H1 (cell line): Measurements from ENCODE around the gene TUBGCP3. TPM values are rescaled to one million over a fixed set of nuclear protein-coding genes. Genes with fewer than 3 reads are reported as not detected.

Source experiments
- CTCF ChIA-PET: fragments of 300-600 bp; sonication (Branson Sonifier 250); formaldehyde crosslinking; loops from one replicate; lab custom pipeline; 2021; ENCODE audit not compliant: partially characterized antibody; lab: Charles Lee
- POLR2A ChIA-PET: fragments of 300-600 bp; sonication (Branson Sonifier 250); formaldehyde crosslinking; loops from one replicate; lab custom pipeline; 2021; ENCODE audit warnings: inconsistent platforms; ENCODE audit not compliant: partially characterized antibody; lab: Charles Lee
- DNase-seq, 2 experiments: peaks; one replicate each; pipeline versions ENCODE4 v3.0.0 to v3.0.0-alpha.2; 2010 to 2022; ENCODE audit warnings: low spot score in 2 of 2, low read depth in 1 of 2, mixed read lengths in 1 of 2
- FAIRE-seq: peaks from 2 replicates; lab custom pipeline; 2011; peaks lifted over from hg19 to GRCh38; lab: Jason Lieb, UNC
- H2AFZ ChIP-seq: 2 replicates; pipeline ENCODE4 v1.8.1; 2012; ENCODE audit warnings: low read length, inconsistent platforms
- H2AK5ac ChIP-seq: 2 replicates; pipeline ENCODE4 v1.6.1; 2013; ENCODE audit warnings: low read depth, low read length
- H2BK120ac ChIP-seq: replicated peaks from 2 replicates; pipeline ENCODE3; 2013; ENCODE audit warnings: low read depth, low read length, inconsistent platforms
- H2BK12ac ChIP-seq: 2 replicates; pipeline ENCODE4 v1.6.1; 2013; ENCODE audit warnings: low read depth, low read length
- H2BK15ac ChIP-seq: 2 replicates; pipeline ENCODE4 v1.6.1; 2013; ENCODE audit warnings: low read length
- H2BK20ac ChIP-seq: 2 replicates; pipeline ENCODE4 v1.6.1; 2013; ENCODE audit warnings: low read length
- H2BK5ac ChIP-seq: 2 replicates; pipeline ENCODE4 v1.6.1; 2013; ENCODE audit warnings: low read depth, low read length
- H3K14ac ChIP-seq: 2 replicates; pipeline ENCODE4 v1.6.1; 2013; ENCODE audit warnings: inconsistent platforms; ENCODE audit not compliant: insufficient read length
- H3K18ac ChIP-seq: 2 replicates; pipeline ENCODE4 v1.6.1; 2013; ENCODE audit warnings: low read length; ENCODE audit errors: extremely low read depth
- H3K23ac ChIP-seq: 2 replicates; pipeline ENCODE4 v1.6.1; 2013; ENCODE audit warnings: inconsistent platforms; ENCODE audit not compliant: insufficient read length
- H3K23me2 ChIP-seq: 2 replicates; pipeline ENCODE4 v1.6.1; 2013; ENCODE audit warnings: low read depth, low read length
- H3K27ac ChIP-seq: 2 replicates; pipeline ENCODE4 v1.6.1; 2011; ENCODE audit warnings: low read depth, low read length, inconsistent platforms
- H3K27me3 ChIP-seq, 4 experiments: replicated peaks in 1 of 4; 1 replicate in 1 of 4; 2 replicates in 3 of 4; pipeline versions ENCODE4 v1.6.1 to v1.8.1; 2011 to 2013; ENCODE audit warnings: low read length in 3 of 4, mild to moderate bottlenecking in 3 of 4, inconsistent platforms in 2 of 4, mixed read lengths in 2 of 4, moderate library complexity in 1 of 4; ENCODE audit not compliant: control insufficient read depth in 3 of 4, insufficient read depth in 3 of 4; ENCODE audit errors: extremely low read depth in 1 of 4
- H3K36me3 ChIP-seq, 4 experiments: 2 replicates each; pipeline versions ENCODE4 v1.6.1 to v1.8.1; 2011 to 2013; ENCODE audit warnings: mild to moderate bottlenecking in 4 of 4, low read length in 3 of 4, moderate library complexity in 2 of 4, control low read depth in 1 of 4, inconsistent platforms in 1 of 4; ENCODE audit not compliant: insufficient read depth in 4 of 4, control insufficient read depth in 2 of 4
- H3K4ac ChIP-seq: replicated peaks from 2 replicates; pipeline ENCODE3; 2013; ENCODE audit warnings: low read length, low read depth, mixed read lengths, inconsistent platforms; ENCODE audit not compliant: insufficient read length
- H3K4me1 ChIP-seq, 4 experiments: replicated peaks in 1 of 4; 1 replicate in 1 of 4; 2 replicates in 3 of 4; pipeline versions ENCODE4 v1.6.1 to v1.8.1; 2011 to 2013; ENCODE audit warnings: low read length in 3 of 4, inconsistent platforms in 2 of 4, mixed read lengths in 1 of 4; ENCODE audit not compliant: insufficient read depth in 4 of 4, control insufficient read depth in 3 of 4
- H3K4me2 ChIP-seq, 2 experiments: 2 replicates each; pipeline versions ENCODE4 v1.6.1 to v1.8.1; 2011 to 2013; ENCODE audit warnings: low read depth in 2 of 2, low read length in 2 of 2, control low read depth in 1 of 2, inconsistent platforms in 1 of 2, mild to moderate bottlenecking in 1 of 2; ENCODE audit not compliant: insufficient read depth in 1 of 2
- H3K4me3 ChIP-seq, 4 experiments: fragments of 200-600, 300-600 bp in 1 of 4; sonication (generic), shearing (Covaris generic), sonication (Bioruptor Twin) in 1 of 4; 2 replicates each; pipeline versions ENCODE4 v1.5.1 to v1.8.1; 2011 to 2016; ENCODE audit warnings: low read length in 4 of 4, low read depth in 3 of 4, control low read depth in 2 of 4, inconsistent platforms in 2 of 4, mild to moderate bottlenecking in 2 of 4, mixed read lengths in 1 of 4, moderate library complexity in 1 of 4; ENCODE audit not compliant: insufficient read depth in 2 of 4; ENCODE audit errors: extremely low read depth in 1 of 4
- H3K56ac ChIP-seq: replicated peaks from 2 replicates; pipeline ENCODE3; 2013; ENCODE audit warnings: low read depth, mild to moderate bottlenecking, mixed read lengths, low read length, inconsistent platforms; ENCODE audit not compliant: insufficient read length
- H3K79me1 ChIP-seq: 2 replicates; pipeline ENCODE4 v1.6.1; 2013; ENCODE audit warnings: low read depth, low read length, control low read depth
- H3K79me2 ChIP-seq, 2 experiments: 2 replicates each; pipeline versions ENCODE4 v1.6.1 to v1.8.1; 2012 to 2013; ENCODE audit warnings: low read length in 2 of 2, mild to moderate bottlenecking in 2 of 2, inconsistent platforms in 1 of 2; ENCODE audit not compliant: insufficient read depth in 2 of 2, control insufficient read depth in 1 of 2
- H3K9ac ChIP-seq, 4 experiments: replicated peaks in 1 of 4; 1 replicate in 1 of 4; 2 replicates in 3 of 4; pipeline versions ENCODE4 v1.6.1 to v1.8.1; 2011 to 2013; ENCODE audit warnings: low read depth in 3 of 4, low read length in 3 of 4, control low read depth in 2 of 4, mild to moderate bottlenecking in 2 of 4, moderate library complexity in 2 of 4, inconsistent platforms in 1 of 4; ENCODE audit errors: extremely low read depth in 1 of 4
- H3K9me3 ChIP-seq, 2 experiments: 2 replicates each; pipeline versions ENCODE4 v1.6.1 to v1.8.1; 2012 to 2013; ENCODE audit warnings: mild to moderate bottlenecking in 2 of 2, moderate library complexity in 2 of 2, control low read depth in 1 of 2, inconsistent platforms in 1 of 2, low read depth in 1 of 2, low read length in 1 of 2, mixed read lengths in 1 of 2; ENCODE audit not compliant: insufficient read depth in 2 of 2
- H4K20me1 ChIP-seq, 2 experiments: replicated peaks in 1 of 2; 2 replicates each; pipeline versions ENCODE3 to v1.8.1; 2011 to 2013; ENCODE audit warnings: inconsistent platforms in 2 of 2, low read length in 2 of 2, mild to moderate bottlenecking in 1 of 2; ENCODE audit not compliant: insufficient read depth in 2 of 2, control insufficient read depth in 1 of 2
- H4K5ac ChIP-seq: 2 replicates; pipeline ENCODE4 v1.6.1; 2013; ENCODE audit warnings: low read length, low read depth, mixed read lengths, inconsistent platforms; ENCODE audit not compliant: insufficient read length
- H4K8ac ChIP-seq: 2 replicates; pipeline ENCODE4 v1.8.0; 2013; ENCODE audit warnings: mild to moderate bottlenecking, moderate library complexity, low read length, inconsistent platforms; ENCODE audit not compliant: insufficient read depth; ENCODE audit errors: extremely low read depth
- H4K91ac ChIP-seq: replicated peaks from 2 replicates; pipeline ENCODE3; 2013; ENCODE audit warnings: low read length, mixed read lengths, inconsistent platforms; ENCODE audit not compliant: insufficient read length
- BRCA1 ChIP-seq: IDR thresholded peaks from 2 replicates; pipeline ENCODE4 v1.6.1; 2012; ENCODE audit warnings: low read depth, low read length, improper control_type of control experiment
- CHD1 ChIP-seq: IDR thresholded peaks from 2 replicates; pipeline ENCODE4 v1.6.1; 2012; ENCODE audit warnings: low read depth, low read length, improper control_type of control experiment
- CHD2 ChIP-seq: IDR thresholded peaks from 2 replicates; pipeline ENCODE4 v1.6.1; 2012; ENCODE audit warnings: low read length, improper control_type of control experiment
- CTBP2 ChIP-seq: IDR thresholded peaks from 2 replicates; pipeline ENCODE4 v1.7.0; 2011; ENCODE audit warnings: borderline replicate concordance, mild to moderate bottlenecking, moderate library complexity, mixed read lengths, low read length; ENCODE audit not compliant: insufficient read depth, insufficient read length
- HDAC2 ChIP-seq, 2 experiments: fragments of 300-600 bp in 1 of 2; sonication (generic) in 1 of 2; IDR thresholded peaks; 2 replicates each; pipeline ENCODE4 v1.6.1; 2011 to 2012; ENCODE audit warnings: low read depth in 2 of 2, low read length in 2 of 2, mild to moderate bottlenecking in 2 of 2, moderate library complexity in 2 of 2, borderline replicate concordance in 1 of 2, inconsistent platforms in 1 of 2
- NANOG ChIP-seq: IDR thresholded peaks from 2 replicates; pipeline ENCODE4 v1.6.1; 2011; ENCODE audit warnings: low read length, low read depth, mild to moderate bottlenecking, inconsistent platforms; ENCODE audit not compliant: insufficient read depth, poor library complexity, severe bottlenecking
- RAD21 ChIP-seq, 2 experiments: IDR thresholded peaks in 1 of 2; conservative IDR thresholded peaks in 1 of 2; 2 replicates each; pipeline ENCODE4 v1.6.1; 2011; ENCODE audit warnings: low read depth in 2 of 2, low read length in 2 of 2, improper control_type of control experiment in 1 of 2, inconsistent platforms in 1 of 2, mild to moderate bottlenecking in 1 of 2, moderate library complexity in 1 of 2
- RBBP5 ChIP-seq: IDR thresholded peaks from 2 replicates; pipeline ENCODE4 v1.7.1; 2012; ENCODE audit warnings: low read depth, mild to moderate bottlenecking, inconsistent platforms, low read length, moderate library complexity, borderline replicate concordance
- RNF2 ChIP-seq: fragments of 200-900, 300-1000 bp; sonication (generic); IDR thresholded peaks from 2 replicates; pipeline ENCODE4 v1.7.1; 2016; ENCODE audit warnings: borderline replicate concordance, low read depth, mild to moderate bottlenecking, antibody characterized with exemption, low read length; ENCODE audit not compliant: poor library complexity, severe bottlenecking; ENCODE audit errors: missing control alignments
- SIN3A ChIP-seq, 2 experiments: IDR thresholded peaks in 1 of 2; conservative IDR thresholded peaks in 1 of 2; 2 replicates each; pipeline ENCODE4 v1.6.1; 2011 to 2012; ENCODE audit warnings: low read length in 2 of 2, improper control_type of control experiment in 1 of 2, low read depth in 1 of 2, mild to moderate bottlenecking in 1 of 2
- SIX5 ChIP-seq: IDR thresholded peaks from 2 replicates; pipeline ENCODE4 v1.6.1; 2011; ENCODE audit warnings: mild to moderate bottlenecking, low read depth, low read length
- TBP ChIP-seq: IDR thresholded peaks from 2 replicates; pipeline ENCODE4 v1.6.1; 2011; ENCODE audit warnings: low read depth, low read length, improper control_type of control experiment
- YY1 ChIP-seq: IDR thresholded peaks from 2 replicates; pipeline ENCODE4 v1.6.1; 2011; ENCODE audit warnings: low read depth, mild to moderate bottlenecking, low read length
- WGBS, 2 experiments: shearing (Covaris generic) in 1 of 2; methylation state at CpG; one replicate each; pipeline versions ENCODE4 v1.1.6 to v1.1.7; 2013 to 2015; ENCODE audit warnings: low lambda C conversion rate in 2 of 2, mixed read lengths in 2 of 2, inconsistent platforms in 1 of 2, low coverage in 1 of 2, missing lambda C conversion rate in 1 of 2; ENCODE audit not compliant: insufficient replicate concordance in 2 of 2, insufficient coverage in 1 of 2, insufficient read length in 1 of 2; ENCODE audit errors: extremely low coverage in 1 of 2, missing lambda C conversion rate in 1 of 2; 5-methylcytosine and 5-hydroxymethylcytosine counted together
- polyA plus RNA-seq, 7 experiments: library from polyadenylated mRNA; depleted of rRNA in 3 of 7; stranded (reverse) in 5 of 7; unstranded in 2 of 7; fragments of >200 nt in 5 of 7; fragments of 200-250 nt in 2 of 7; gene quantifications; 1 replicate in 5 of 7; 2 replicates in 1 of 7; 4 replicates in 1 of 7; pipeline versions ENCODE4 v1.2.1 to v1.2.3, GENCODE V29; 2011 to 2013; ENCODE audit warnings: missing spikeins in 2 of 7, mixed read lengths in 2 of 7
- total RNA-seq: library from RNA; stranded (reverse); fragmentation: NEBNext Ultra II Directional; extraction: Animal tissue kit (Norgen Biotek cat#: 25700); gene quantifications from 2 replicates; pipeline ENCODE4 v1.2.1, GENCODE V29; 2021

Gene TUBGCP3
- total and polyA plus RNA-seq, 2 of the 8 experiments (the other 6 are each of a cell fraction or from before 2014, with no cell fraction given) = 27.0 to 31.7 TPM

GRCh38 chr13:112634102-112634501 lies 46.1 kb upstream of the TUBGCP3 start:
- Histone ChIP-seq H2BK20ac (no peak overlapping the region), H2BK15ac (no peak overlapping the region), H3K27me3 (peaks cover 0 to 3% (median 0%) of the 10 kb centered on the region in 4 experiments; a peak in 1 of 7 replicates), H3K4me1 (peaks cover 0 to 14% (median 8%) of the 10 kb centered on the region in 4 experiments; a peak in 6 of 7 replicates), H3K79me1 (no peaks in the 10 kb centered on the region), H3K36me3 (no peaks in the 10 kb centered on the region), H4K91ac (no peak overlapping the region), H2BK120ac (no peak overlapping the region), H3K23me2 (no peaks in the 10 kb centered on the region), H3K14ac (no peak overlapping the region), H3K23ac (no peak overlapping the region), H4K8ac (no peak overlapping the region), H3K18ac (no peak overlapping the region), H4K5ac (no peak overlapping the region), H3K9me3 (no peaks in the 10 kb centered on the region), H2AFZ (no peak overlapping the region), H3K4me2 (no peak overlapping the region), H4K20me1 (no peaks in the 10 kb centered on the region), H3K4me3 (no peak overlapping the region), H2AK5ac (no peak overlapping the region), H3K4ac (no peak overlapping the region), H3K79me2 (no peaks in the 10 kb centered on the region), H3K56ac (no peak overlapping the region), H2BK5ac (no peak overlapping the region), H2BK12ac (no peak overlapping the region), H3K27ac (no peak overlapping the region), H3K9ac (no peak overlapping the region)
- DNase-seq (no peak), FAIRE-seq (no peak)
- POLR2A ChIA-PET = no interaction called here
- 88% methylated on average over 11 of the region's 11 CpGs; no CpG with 5 or more reads in 1 of the 2 experiments for WGBS, 2 experiments
- CTCF ChIA-PET = interaction anchor here (0.6 to 2.9 kb wide), 7 partner anchors 14 to 1338 kb away, joined by 3 to 7 read pairs (median 3); no protein-coding TSS in a partner anchor
- TF ChIP-seq CHD2 (no peak), NANOG (no peak), BRCA1 (no peak), CHD1 (no peak), RNF2 (no peak), HDAC2 (IDR thresholded peaks at IDR 0.05; ENCODE audit: borderline replicate concordance in 1 of 2, low read depth in 2 of 2, low read length in 2 of 2) (no peak), SIX5 (no peak), YY1 (no peak), RAD21 (IDR thresholded peaks at IDR 0.05 in 1 of 2, conservative IDR thresholded peaks at IDR 0.05 in 1 of 2; ENCODE audit: low read depth in 2 of 2, low read length in 2 of 2) (no peak), TBP (no peak), RBBP5 (no peak), SIN3A (conservative IDR thresholded peaks at IDR 0.05 in 1 of 2, IDR thresholded peaks at IDR 0.05 in 1 of 2; ENCODE audit: low read depth in 1 of 2, low read length in 2 of 2) (no peak), CTBP2 (no peak)
